DMS79 (cell line): ENCODE measurements around the gene TTC23.
"Not testable (repeated sequence)": the region's sequence is repeated elsewhere in the genome, so short reads cannot be mapped to it uniquely, and the experiment has no call there.

Source experiments
- DNase-seq: peaks from one replicate; lab custom pipeline; 2025; lab: John Stamatoyannopoulos, UW

The TTC23 gene

DNA sequence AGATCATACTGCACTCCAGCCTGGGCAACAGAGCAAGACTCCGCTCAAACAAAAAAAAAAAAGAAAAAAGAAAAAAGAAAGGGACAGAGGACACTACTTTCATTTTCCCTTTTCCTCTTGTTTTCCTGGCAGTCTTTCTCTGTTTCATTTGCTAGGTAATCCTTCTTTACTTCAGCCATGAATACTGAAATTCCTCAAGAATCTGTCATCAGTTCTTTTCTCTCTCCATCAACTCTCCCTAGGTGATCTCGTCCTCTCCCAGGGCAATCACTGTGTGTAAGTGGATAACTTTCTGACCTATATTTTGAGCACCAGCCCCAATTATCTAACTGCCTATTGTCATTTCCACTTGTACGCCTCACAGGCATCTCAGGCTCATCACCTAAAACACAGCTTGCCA is 51.5 kb downstream of the TTC23 start:
- DNase-seq, result no peak

DNA sequence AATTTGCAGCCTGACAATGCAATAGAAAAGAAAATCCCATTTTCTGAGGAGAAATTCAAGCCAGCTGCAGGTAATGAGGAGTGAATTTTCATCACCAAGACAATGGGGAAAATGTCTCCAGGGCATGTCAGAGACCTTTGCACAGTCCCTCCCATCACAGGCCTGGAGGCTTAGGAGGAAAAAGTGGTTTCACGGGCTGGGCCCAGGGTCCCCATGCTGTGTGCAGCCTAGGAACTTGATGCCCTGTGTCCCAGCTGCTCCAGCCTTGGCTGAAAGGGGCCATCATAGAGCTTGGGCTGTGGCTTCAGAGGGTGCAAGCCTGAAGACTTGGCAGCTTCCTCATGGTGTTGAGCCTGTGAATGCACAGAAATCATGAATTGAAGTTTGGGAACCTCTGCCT is 57.2 kb downstream of the TTC23 start:
- DNase-seq, result not testable (repeated sequence)

DNA sequence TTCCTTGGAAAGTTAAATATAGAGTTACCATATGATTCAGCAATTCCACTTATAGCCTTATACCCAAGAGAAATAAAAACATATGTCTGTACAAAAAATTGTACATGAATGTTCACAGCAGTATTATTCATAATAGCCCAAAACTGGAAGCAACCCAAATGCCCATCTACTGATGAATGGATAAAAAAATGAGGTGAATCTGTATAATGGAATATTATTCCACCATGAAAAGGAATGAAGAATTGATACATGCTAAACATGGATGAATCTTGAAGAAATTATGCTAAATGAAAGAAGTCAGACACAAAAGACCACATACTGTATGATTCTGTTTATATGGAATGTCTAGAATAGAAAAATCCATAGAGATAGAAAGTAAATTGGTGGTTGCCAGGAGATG is 61.4 kb downstream of the TTC23 start:
- DNase-seq, result no peak

DNA sequence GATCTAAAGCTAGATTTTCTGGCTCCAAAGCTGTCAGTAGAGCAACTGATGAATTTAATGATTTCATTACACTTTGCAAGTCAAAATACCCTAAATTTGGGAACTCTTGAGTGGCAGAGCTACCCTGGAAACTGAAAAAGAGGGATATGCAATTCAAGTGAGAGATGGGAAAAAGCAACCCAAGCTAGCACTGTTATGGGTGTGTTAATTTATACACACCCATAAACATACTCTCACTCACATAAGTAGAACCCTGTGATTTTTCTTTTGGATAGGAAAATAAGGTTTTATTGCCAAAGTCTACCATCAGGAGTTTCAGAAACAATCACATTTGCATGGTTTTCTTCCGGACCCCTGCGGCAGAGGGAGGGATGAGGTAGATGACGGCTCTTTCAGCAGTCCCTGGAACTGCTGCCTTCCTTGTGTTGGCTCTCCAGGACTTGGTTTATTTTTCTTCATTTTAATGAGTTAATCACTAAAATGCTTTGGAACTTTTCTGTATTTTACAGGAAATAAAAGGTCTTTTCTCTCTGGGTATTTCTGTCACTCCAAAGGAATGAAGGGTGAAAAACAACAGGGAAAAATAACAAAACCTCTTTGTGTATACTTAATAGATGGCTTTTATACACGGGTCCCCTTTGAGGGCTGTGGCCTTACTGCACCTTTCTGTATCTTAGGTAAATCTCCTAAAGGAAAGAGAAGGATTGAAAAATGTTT is 63.8 kb downstream of the TTC23 start:
- no peak for DNase-seq

DNA sequence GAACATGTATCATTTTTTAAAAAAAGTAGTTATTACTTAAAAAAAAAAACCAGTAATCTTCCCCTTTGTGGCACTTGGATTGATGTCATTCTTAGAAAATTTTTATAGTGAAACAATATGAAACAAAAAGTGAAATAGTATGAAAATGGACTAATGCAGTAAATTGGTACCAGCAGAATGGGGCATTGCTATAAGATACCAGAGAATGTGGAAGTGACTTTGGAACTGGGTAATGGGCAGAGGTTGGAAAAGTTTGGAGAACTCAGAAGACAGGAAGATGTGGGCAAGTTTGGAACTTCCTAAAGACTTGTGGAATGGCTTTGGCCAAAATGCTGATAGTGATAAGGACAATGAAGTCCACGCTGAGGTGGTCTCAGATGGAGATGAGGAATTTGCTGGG is 66.6 kb downstream of the TTC23 start:
- DNase-seq, result no peak

DNA sequence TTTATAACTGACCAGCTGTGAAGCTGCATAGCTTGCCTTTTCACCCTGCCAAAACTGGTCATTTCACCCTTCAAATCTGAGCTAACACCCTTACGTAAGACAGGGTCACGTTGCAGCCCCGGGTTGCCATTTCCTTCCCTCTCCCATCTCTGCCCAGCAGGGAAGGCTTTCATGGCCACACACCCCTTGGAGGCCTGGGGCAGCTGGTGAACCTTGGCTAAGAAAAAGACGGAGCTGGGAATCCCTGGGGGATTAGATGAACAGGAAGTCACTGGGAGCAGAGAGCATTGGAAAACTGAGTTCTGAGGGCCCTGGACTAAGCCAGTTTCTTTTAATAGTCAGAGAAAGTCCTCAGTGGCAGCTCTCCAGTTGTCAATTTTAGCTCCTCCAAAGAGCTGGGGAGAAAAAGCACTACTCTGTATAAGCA is 67.8 kb downstream of the TTC23 start:
- no peak for DNase-seq

DNA sequence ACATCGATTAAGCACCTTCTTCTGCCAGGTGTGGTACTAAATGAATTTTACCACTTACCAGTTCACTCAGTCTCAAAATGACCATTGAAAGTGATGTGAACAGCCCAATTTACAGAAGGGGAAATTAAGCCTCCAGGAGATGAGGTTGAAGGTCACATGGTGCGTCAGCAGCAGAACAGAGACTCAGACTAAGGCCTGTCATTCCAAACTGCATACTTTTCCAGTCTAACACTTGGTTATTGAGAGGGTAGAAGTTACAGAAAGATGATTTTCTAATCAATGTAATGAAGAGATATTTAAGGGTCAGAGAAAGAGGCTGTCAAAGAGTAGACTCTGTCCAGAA is 68.4 kb downstream of the TTC23 start:
- no peak for DNase-seq

DNA sequence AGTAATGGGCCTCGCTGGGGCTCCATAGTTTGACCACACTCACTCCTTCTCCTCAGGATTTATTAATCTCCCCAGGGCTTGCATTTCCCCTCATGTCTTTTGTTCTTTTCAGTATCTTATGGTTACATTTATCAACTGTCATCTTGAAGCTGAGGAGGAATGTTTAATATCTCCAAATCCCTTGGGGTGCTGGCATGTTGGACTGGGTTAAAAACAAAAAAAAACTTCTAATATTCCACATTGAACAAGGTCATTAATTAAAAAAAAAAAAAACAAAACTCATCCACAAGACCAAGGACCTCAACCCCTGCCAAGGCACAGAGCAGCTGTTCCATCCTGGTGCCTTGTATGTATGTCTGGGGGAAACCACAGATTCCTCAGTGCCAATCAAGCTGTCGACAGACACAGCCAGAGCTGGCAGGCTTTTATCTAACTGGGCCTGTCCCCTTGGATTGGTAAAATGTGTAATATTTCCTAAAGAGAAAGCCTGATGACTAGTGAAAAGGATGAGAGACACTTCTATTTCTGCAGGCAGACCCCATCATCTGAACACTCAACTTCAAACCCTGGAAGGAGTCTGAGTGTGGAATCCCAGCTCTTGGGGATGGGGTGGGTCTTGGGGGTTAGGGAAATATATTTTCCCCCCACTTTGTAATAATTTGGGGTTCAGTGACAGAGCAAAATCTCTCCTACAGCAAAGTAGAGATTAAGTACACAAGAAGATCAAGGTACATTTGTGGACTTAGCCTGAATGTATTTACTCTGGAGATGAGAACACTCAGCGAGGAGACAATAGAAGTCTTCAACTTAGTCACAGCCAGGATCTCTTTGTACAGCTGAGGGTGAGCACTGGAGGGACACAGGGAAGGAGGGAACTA is 69.1 kb downstream of the TTC23 start:
- no peak for DNase-seq

DNA sequence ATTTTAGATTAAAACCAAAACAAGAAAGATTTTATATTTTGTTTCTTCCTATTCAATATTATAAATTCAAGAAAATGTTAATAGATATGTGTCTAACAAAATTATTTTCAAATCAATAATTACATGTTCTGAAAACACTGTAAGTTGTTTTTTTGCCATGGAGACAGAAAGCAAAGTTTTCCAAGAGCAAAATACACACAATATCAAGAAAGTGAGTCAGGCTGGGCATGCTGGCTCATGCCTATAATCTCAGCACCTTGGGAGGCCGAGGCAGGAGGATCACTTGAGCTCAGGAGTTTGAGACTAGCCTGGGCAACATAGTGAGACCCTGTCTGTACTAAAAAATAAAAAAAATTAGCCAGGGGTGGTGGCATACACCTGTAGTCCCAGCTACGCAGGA is 71.7 kb downstream of the TTC23 start:
- DNase-seq, result no peak

DNA sequence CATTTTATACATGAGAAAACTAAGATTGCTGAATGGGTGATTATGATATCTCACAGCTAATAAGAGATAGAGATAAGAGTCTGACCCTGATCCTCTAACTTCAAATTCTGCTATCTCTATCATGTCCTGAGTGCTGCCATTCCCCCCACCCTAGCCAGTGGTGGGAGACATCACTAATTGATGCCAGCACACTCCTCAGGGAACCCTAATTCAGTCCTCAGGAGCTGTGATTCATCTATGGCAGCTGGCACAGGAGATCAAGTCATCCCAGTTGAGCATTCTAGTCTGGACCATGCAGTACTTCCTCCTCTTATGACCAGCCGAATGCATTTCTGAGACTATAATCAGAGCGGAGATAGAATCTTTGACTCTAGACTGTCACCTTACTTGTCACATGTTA is 72.6 kb downstream of the TTC23 start:
- DNase-seq, result no peak

DNA sequence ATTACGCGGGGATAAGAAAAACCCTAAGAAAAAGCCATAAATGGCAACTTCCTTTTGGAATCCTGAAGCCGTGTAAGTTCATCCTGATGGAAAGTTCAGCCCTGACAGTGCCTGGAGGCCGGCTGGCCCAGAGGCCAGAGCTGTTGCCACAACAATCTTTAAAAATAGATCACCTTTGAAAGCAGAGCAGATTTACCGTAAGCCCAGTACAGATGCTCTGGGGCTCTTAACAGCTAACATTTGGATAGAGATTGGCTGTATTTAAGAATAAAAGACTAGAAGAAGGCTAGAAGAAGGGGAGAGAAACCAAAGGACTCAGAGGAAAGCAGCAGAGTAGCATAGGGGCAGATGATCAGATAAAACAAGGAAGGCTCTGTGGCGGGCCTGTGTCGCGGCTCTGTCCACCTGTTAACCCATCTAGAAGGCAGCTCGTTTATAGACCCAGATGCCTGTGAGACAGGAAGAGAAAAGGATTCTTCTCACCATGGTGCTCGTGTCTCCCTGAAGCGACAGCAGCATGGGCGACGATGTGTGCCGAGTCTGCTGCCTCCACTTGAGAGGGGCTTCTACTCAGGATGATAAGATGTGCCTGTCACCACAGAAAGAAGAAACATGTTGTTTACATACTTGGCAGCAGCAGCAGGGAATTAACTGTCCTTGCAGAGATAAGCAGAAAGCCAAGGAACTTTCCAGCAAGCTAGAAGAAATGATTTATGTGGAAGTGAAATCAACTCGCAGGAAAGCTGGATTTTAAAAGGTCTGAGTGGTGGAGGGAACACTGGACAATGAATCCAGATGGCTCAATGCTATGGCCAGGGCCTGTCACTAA is 74.6 kb downstream of the TTC23 start:
- no peak for DNase-seq

DNA sequence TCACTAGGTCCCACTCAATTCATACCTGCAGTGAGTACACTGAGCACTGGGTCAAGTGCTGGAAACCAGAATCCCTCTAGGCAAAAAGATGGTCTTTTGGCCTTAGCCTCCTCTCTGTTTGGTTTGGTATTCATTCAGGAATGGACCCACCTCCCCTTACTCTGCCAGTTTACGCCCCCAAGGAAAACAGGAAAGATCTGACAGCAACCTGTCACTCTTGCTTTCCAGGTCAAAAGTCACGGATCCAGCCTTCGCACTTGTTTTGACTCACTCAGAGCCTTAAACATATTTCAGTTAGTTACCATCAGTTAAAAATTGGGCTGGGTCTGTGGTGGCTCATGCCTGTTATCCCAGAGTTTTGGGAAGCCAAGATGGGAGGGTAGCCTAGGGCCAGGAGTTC is 76.4 kb downstream of the TTC23 start:
- DNase-seq, result no peak

DNA sequence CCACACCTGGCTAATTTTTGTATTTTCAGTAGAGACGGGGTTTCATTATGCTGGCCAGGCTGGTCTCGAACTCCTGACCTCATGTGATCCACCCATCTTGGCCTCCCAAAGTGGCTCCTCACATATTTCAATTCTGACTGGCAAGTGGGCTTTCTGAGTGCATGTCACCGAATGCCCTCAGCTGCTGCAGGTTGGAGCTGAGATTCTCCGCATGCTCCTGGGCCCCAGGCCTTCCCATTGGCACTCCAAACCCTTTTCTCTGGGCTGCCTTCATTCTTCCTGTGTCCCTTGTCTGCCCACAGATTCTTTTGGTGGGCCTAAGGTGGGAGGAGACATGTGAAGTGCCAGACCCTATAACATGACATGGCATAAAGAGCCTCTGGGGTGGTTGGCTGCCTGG is 77.2 kb downstream of the TTC23 start:
- no peak for DNase-seq

DNA sequence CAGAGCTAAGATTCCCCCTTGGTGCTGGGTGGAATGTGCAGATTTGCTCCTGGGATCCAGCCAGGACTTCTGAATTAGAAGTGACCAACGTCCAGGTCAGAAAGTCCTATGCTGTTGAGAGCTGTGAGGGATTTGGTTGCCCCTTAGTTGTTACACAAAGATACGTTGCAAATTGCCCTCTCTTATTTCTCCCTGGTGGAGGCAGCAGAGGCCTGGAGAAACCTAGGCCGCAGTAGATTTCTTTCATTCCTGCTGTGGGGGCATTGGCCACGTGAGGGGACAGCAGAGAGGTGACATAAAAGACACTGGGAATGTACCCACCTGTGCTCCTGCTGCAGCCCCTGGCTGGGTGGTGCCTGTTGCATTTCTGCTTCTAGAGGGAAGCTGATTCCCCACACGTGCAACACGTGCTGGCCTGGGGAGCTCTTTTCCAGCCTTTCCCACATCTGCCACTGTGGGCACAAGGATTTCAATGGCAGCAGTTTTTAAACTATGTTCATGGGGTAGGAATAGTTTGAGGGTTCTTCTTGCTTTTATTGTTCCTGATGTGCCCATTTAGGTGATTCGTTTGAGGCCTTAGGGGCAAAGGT is 78.8 kb downstream of the TTC23 start:
- DNase-seq, result no peak

DNA sequence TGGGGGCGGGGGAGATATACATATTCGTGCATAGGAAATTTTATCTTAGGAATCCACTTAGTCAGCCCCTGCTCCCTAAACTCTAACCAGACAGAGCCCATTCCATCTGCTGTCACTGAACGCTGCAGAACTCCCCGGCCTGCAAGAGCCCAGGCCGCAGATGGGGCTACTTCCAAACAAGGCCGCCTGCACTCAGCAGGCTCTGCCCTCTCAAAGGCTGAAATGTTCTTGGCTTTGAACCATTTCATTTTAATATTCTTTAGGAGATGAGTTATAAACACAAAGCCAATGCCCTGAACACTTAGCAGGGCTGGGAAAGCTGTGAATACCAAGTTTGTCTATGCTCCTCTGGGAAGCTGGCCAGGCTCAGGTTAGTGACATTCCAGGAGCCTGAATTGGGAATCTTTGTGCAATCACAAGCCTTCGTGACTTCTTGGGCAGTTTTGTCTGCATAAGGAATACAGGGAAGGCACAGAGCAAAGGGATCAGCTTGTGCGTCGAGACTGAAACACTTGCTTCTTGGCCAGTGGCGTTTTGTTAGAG is 79.5 kb downstream of the TTC23 start:
- DNase-seq, result no peak

DNA sequence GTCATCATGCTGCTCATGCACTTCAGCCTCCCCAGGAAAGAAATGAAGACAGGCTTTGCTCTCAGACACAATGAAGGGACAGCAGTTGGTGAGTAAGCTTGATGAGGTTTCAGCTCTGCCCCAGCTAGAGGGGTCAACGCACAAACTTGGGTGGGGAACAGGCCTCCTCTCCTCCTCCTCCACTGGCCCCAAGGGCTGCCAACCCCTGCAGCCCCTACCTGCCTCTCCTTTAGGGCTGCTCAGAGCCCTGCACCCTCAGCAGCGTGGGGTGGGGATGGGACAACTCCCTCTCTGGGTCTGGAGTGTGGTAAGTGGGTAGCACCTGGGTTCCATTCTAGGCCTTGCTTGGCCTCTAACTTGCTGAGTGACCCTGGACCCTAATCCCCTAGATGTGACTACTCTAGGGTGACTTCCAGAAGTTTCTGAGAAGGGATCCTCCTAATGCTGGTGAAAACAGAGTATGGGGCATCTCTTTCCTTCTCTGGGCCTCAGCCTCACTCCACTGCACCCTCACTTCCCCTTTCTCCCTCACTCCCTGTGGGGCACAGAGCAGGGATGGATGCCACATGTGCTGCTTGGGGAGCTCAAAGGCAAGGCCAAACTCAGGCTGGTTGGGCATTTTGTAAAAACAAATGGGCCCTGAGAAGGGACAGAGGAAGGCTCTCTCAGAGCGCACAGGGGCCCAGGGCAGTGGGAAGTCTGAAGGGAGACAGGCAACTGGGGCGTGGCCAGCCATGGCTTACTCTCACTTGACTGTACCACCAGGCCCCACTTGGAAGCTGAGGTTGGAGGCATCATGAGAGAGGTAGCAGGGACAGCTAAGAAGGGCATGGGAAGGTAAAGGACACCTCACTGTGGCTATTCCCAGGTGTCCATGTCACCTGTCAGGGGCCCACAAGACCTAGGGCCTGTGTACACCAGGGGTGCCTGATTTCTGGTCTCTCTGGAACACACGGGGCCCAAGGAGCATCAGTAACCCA is 80.5 kb downstream of the TTC23 start:
- DNase-seq, result no peak

DNA sequence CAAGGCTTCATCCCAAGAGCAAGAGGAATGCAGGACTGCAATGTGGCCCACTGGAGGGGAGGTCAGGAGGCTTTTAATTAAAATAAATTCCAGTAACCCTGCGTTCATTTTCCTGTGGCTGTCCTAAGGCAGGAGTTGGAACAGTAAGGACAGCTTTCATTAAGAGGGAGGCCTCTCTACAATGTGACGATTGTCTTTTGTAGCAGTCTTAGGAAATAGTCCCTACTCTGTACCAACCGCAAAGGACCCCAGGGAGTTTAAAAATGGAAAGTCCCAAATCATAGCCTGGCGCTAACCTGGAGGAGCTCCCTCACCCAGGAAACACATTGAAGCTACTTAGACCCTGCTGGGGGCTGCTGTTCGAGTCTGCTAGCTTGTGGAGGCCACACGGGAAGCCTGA is 81.7 kb downstream of the TTC23 start:
- no peak for DNase-seq

DNA sequence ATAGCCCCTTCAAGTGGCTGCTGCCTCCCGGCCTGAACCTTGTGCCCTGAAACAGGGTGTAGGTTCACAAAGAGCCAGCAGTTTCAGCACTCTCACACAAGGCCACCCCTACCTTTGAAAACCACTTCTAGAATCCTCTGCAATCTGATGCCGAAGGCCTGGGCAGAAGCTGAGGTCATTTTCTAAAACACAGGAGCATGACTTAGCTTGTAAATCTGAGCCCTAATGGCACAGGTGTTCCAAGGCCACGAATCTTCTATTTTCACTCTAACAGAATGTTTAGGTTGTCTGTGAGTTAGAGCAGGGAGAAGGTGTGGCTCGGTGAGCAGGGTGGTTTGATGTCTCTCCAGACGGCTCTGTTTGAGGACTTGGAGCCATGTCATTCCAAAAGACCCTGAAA is 82.2 kb downstream of the TTC23 start:
- DNase-seq, result no peak

DNA sequence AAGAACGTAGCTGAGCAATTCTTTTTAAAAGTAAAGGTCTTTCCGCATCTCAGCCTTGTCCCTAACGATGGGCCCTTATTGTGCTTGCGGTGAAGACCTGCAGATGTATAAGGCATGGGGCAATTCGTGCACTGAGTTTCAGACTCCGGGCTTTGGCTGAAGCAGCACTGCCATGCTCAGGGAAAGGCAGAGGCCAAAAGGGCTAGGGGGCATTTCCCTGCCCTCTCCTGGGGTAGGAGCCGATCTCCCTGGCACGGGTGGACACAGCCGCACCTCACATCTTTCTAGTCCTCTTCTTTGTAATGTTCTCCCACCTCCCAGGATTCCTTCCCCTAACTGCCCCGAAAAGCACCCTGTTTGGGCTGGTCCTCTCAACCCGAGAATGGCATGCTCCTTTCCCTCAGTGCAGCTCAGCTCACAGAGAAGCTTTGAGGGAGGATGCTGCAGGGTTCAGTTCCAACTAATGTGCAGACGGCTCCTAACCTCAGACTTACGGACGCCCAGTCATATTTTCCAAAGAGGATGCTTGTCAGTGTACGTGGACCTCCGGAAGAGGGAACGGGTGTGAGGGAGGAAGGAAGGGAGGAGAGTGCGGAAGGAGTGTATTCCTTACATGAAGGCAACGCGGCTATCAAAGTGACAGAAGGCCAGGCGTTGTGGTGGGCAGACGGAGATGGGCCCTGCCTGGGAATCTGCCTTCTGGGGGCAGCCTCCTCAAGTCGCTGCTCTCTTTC is 83.3 kb downstream of the TTC23 start:
- no peak for DNase-seq
